ENCODE measurements around the gene PARD3. TPM values are rescaled to one million over a fixed set of nuclear protein-coding genes. Genes with fewer than 3 reads are reported as not detected.

PARD3 gene
- total RNA-seq, 1 donor from 2014 or later, result 76.4 TPM

DNA sequence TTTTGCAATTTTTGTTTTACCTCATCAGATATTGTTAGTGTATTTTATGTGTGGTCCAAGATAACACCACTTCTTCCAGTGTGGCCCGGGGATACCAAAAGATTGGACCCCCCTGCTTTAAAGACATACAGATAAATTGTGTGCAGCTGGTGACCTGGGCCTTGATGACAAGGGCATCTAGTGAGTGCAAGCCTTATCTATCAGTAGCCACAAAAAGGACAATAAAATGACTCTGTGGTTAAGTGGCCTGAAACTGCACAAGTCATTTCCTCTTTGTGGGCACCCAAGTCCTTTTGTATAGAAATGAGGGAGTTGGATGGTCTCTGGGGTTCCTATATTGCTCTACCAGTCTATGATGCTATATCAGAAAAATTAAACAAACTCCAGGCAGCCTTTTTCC, 98.1 kb downstream of the PARD3 start:
- DNase-seq (ENCODE audit: low read depth), result no peak
- Histone ChIP-seq H3K27me3 (ENCODE audit: control insufficient read depth, insufficient read depth, low read length) (no peaks in the 10 kb centered on the region), H3K4me3 (ENCODE audit: low read depth, low read length) (no peak overlapping the region), H3K36me3 (ENCODE audit: control insufficient read depth, insufficient read depth, low read length) (no peaks in the 10 kb centered on the region)
- TF ChIP-seq, protein P1, sequence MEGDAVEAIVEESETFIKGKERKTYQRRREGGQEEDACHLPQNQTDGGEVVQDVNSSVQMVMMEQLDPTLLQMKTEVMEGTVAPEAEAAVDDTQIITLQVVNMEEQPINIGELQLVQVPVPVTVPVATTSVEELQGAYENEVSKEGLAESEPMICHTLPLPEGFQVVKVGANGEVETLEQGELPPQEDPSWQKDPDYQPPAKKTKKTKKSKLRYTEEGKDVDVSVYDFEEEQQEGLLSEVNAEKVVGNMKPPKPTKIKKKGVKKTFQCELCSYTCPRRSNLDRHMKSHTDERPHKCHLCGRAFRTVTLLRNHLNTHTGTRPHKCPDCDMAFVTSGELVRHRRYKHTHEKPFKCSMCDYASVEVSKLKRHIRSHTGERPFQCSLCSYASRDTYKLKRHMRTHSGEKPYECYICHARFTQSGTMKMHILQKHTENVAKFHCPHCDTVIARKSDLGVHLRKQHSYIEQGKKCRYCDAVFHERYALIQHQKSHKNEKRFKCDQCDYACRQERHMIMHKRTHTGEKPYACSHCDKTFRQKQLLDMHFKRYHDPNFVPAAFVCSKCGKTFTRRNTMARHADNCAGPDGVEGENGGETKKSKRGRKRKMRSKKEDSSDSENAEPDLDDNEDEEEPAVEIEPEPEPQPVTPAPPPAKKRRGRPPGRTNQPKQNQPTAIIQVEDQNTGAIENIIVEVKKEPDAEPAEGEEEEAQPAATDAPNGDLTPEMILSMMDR (IDR thresholded peaks at IDR 0.05; ENCODE audit: insufficient read depth, low read length, poor library complexity, severe bottlenecking), result no peak

DNA sequence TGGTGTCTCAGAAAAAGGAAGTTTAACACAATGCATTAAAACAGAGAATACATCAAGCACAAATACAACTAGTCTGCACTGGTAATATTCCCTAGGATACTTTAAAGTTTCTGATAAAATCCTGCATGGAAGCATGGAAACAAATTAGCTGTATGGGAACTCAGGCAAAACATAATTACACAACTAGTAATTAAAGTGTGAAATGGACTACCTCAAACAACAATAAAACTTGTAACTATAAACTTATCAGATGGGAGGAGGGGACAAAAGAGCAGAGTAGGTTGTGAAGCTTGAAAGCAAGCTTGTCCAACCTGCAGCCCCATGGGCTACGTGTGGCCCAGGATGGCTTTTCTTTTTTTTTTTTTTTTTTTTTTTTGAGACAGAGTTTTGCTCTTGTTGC, 98.9 kb downstream of the PARD3 start:
- Histone ChIP-seq H3K36me3 (ENCODE audit: control insufficient read depth, insufficient read depth, low read length) (no peaks in the 10 kb centered on the region), H3K4me3 (ENCODE audit: low read depth, low read length) (no peak overlapping the region), H3K27me3 (ENCODE audit: control insufficient read depth, insufficient read depth, low read length) (no peaks in the 10 kb centered on the region)
- TF ChIP-seq, protein P1 (IDR thresholded peaks at IDR 0.05; ENCODE audit: insufficient read depth, low read length, poor library complexity, severe bottlenecking), result no peak
- no peak for DNase-seq (ENCODE audit: low read depth)

DNA sequence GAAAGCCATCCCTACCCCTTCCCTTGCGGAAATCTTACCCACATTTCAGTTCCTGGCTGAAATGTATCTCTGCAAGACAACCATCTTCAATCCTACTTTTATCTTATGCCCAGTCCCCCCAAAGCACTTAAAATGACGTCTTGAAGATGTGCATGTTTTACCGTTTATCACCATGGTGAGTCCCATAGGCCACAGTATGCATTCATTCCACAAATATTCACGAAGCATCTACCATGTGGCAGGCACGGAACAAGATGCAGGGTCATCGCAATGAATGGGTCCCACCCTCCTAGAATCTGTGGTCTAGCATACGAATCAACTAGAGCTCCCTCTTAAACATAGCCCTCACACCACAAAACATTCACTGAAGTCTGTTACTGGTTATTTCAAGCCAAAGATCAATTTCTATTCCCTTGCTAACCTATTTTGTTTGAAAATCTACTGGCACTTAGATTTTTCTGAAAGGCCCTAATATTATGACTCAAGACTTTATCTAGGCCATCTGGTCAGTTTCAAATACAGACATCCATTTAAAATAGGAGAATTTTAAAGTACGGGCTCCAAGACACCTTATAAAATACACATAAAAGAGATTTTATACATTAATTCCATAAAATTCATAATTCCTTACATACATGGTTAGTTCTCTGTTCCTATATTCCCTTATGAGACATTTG, 99.4 kb downstream of the PARD3 start:
- H3K27me3 ChIP-seq (ENCODE audit: control insufficient read depth, insufficient read depth, low read length), result no peaks in the 10 kb centered on the region
- TF ChIP-seq, protein P1 (IDR thresholded peaks at IDR 0.05; ENCODE audit: insufficient read depth, low read length, poor library complexity, severe bottlenecking), result no peak
- no peak for DNase-seq (ENCODE audit: low read depth)

DNA sequence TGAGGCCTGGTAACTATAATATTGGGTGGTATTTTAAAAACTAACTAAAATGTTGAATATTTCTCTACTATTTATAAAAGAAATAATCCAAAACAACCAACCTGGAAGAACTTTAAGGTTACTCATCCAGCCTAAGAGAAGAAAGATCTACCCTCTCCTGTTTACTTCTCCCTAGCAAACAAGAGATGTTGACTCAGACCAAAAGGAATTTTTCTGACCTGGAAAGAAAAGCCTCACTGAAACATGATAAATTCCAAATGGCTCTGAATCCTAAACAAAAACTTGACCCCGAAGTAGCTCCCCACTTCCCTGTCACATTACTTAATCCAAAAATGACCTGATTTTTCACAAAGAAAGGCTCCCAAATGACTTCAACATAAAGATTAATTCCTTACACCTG, 101.2 kb downstream of the PARD3 start:
- no peak for DNase-seq (ENCODE audit: low read depth)
- TF ChIP-seq, protein P1 (IDR thresholded peaks at IDR 0.05; ENCODE audit: insufficient read depth, low read length, poor library complexity, severe bottlenecking), result no peak
- Histone ChIP-seq H3K36me3 (ENCODE audit: control insufficient read depth, insufficient read depth, low read length) (no peaks in the 10 kb centered on the region), H3K27me3 (ENCODE audit: control insufficient read depth, insufficient read depth, low read length) (no peaks in the 10 kb centered on the region), H3K4me3 (ENCODE audit: low read depth, low read length) (no peak overlapping the region)

More for the DNA sequence above, 99.4 kb downstream of the PARD3 start:
- Histone ChIP-seq H3K4me3 (ENCODE audit: low read depth, low read length) (no peak overlapping the region), H3K36me3 (ENCODE audit: control insufficient read depth, insufficient read depth, low read length) (no peaks in the 10 kb centered on the region)

DNA sequence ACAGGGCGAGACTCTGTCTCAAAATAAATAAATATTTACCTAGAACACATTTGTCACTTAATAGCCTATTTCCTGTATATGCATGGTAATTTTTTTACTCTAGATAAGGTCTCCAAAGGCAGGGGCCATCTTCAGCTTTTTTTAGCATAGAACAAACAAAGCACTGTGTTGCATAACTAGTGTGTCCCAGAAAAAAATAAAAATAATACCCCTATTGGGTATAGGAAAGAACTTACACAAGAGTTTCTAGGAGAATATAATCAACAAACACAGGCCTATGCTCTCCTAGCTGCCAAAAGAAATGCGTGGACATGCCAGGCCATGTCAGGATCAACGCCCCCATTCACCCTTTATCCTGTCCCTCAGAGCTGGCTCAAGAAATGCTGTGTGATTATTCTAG, 103.6 kb downstream of the PARD3 start:
- no peak for DNase-seq (ENCODE audit: low read depth)
- H3K27me3 ChIP-seq (ENCODE audit: control insufficient read depth, insufficient read depth, low read length), result no peaks in the 10 kb centered on the region

More for the DNA sequence above, 103.6 kb downstream of the PARD3 start:
- TF ChIP-seq, protein P1 (IDR thresholded peaks at IDR 0.05; ENCODE audit: insufficient read depth, low read length, poor library complexity, severe bottlenecking), result no peak
- no peak overlapping the region for H3K4me3 ChIP-seq (ENCODE audit: low read depth, low read length)
- H3K36me3 ChIP-seq (ENCODE audit: control insufficient read depth, insufficient read depth, low read length), result no peaks in the 10 kb centered on the region

Measured in kidney epithelial cell (primary cell).